ENCODE measurements around the gene ERMAP. TPM values are rescaled to one million over a fixed set of nuclear protein-coding genes. Genes with fewer than 3 reads are reported as not detected.

Gene ERMAP
- total and polyA plus RNA-seq, 2 of the 8 experiments (the other 6 are each of a cell fraction or from before 2014, with no cell fraction given), result 2.5 to 3.9 TPM

DNA sequence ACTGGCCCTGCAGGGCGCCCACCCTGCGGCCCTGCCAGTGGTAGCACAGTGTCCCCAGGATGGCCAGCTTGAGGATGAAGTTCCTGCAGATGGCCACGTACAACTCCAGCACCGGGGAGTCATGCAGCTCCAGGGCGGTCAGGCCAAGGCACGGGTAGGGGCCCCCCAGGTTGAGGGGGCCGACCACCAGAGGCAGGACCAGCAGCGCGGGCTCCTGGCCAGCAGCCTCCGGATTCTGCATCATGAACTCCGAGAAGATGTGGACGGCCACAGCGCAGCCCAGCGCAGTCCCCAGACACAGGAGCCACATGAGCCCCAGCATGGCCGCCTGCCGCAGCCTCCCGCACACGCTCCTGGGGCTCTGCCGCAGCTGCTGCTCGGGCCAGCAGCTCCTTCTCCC lies 70.4 kb downstream of the ERMAP start:
- FAIRE-seq, result no peak

More for the DNA sequence above, 70.4 kb downstream of the ERMAP start:
- POLR2A ChIA-PET (ENCODE audit: partially characterized antibody), result no interaction called here
- Histone ChIP-seq H4K8ac (ENCODE audit: extremely low read depth, insufficient read depth, low read length) (peak overlapping the region; percentile 51; the same call in 1 of the 2 replicates), H4K91ac (replicated peaks; ENCODE audit: insufficient read length, low read length) (no peak overlapping the region), H3K4me2 (ENCODE audit: insufficient read depth in 1 of 2, low read depth in 2 of 2, low read length in 2 of 2) (no peak overlapping the region), H3K79me1 (ENCODE audit: low read depth, low read length) (no peaks in the 10 kb centered on the region), H3K36me3 (ENCODE audit: control insufficient read depth in 2 of 4, insufficient read depth in 4 of 4, low read length in 3 of 4) (no peaks in the 10 kb centered on the region), H2BK20ac (ENCODE audit: low read length) (no peak overlapping the region), H3K4me1 (replicated peaks in 1 of 4; ENCODE audit: control insufficient read depth in 3 of 4, insufficient read depth in 4 of 4, low read length in 3 of 4) (no peaks in the 10 kb centered on the region; a peak in 1 of 7 replicates), H3K4ac (replicated peaks; ENCODE audit: insufficient read length, low read depth, low read length) (no peak overlapping the region), H3K23ac (ENCODE audit: insufficient read length) (no peak overlapping the region), H3K79me2 (ENCODE audit: control insufficient read depth in 1 of 2, insufficient read depth in 2 of 2, low read length in 2 of 2) (no peaks in the 10 kb centered on the region), H3K27me3 (replicated peaks in 1 of 4; ENCODE audit: control insufficient read depth in 3 of 4, extremely low read depth in 1 of 4, insufficient read depth in 3 of 4, low read length in 3 of 4) (no peaks in the 10 kb centered on the region), H4K20me1 (replicated peaks in 1 of 2; ENCODE audit: control insufficient read depth in 1 of 2, insufficient read depth in 2 of 2, low read length in 2 of 2) (no peaks in the 10 kb centered on the region), H4K5ac (ENCODE audit: insufficient read length, low read depth, low read length) (no peak overlapping the region), H2AK5ac (ENCODE audit: low read depth, low read length) (no peak overlapping the region), H2BK15ac (ENCODE audit: low read length) (no peak overlapping the region), H3K14ac (ENCODE audit: insufficient read length) (no peak overlapping the region), H3K9me3 (ENCODE audit: insufficient read depth in 2 of 2, low read depth in 1 of 2, low read length in 1 of 2) (no peaks in the 10 kb centered on the region), H3K27ac (ENCODE audit: low read depth, low read length) (no peak overlapping the region), H2BK120ac (replicated peaks; ENCODE audit: low read depth, low read length) (no peak overlapping the region), H2BK12ac (ENCODE audit: low read depth, low read length) (no peak overlapping the region), H3K23me2 (ENCODE audit: low read depth, low read length) (no peaks in the 10 kb centered on the region), H3K4me3 (ENCODE audit: extremely low read depth in 1 of 4, insufficient read depth in 2 of 4, low read depth in 3 of 4, low read length in 4 of 4) (no peak overlapping the region), H2BK5ac (ENCODE audit: low read depth, low read length) (no peak overlapping the region), H2AFZ (ENCODE audit: low read length) (no peak overlapping the region), H3K56ac (replicated peaks; ENCODE audit: insufficient read length, low read depth, low read length) (no peak overlapping the region), H3K18ac (ENCODE audit: extremely low read depth, low read length) (no peak overlapping the region), H3K9ac (replicated peaks in 1 of 4; ENCODE audit: extremely low read depth in 1 of 4, low read depth in 3 of 4, low read length in 3 of 4) (no peak overlapping the region)
- TF ChIP-seq HDAC2 (IDR thresholded peaks at IDR 0.05; ENCODE audit: borderline replicate concordance in 1 of 2, low read depth in 2 of 2, low read length in 2 of 2), result no peak
- no peak for TF ChIP-seq KDM4A (IDR thresholded peaks at IDR 0.05; ENCODE audit: low read depth, low read length, severe bottlenecking)
- TF ChIP-seq CBX8 (IDR thresholded peaks at IDR 0.05; ENCODE audit: borderline replicate concordance, low read depth, low read length), result no peak
- TF ChIP-seq SIX5 (IDR thresholded peaks at IDR 0.05; ENCODE audit: low read depth, low read length), result no peak
- 97% methylated on average over 17 of the region's 20 CpGs; no CpG with 5 or more reads in 1 of the 2 experiments for WGBS, 2 experiments (ENCODE audit: extremely low coverage in 1 of 2, insufficient coverage in 1 of 2, insufficient read length in 1 of 2, insufficient replicate concordance in 2 of 2, low coverage in 1 of 2, low lambda C conversion rate in 2 of 2, missing lambda C conversion rate in 1 of 2)
- CTCF ChIA-PET (ENCODE audit: partially characterized antibody), result interaction anchor here (0.8 to 2.2 kb wide), 4 partner anchors 25 to 109 kb away, joined by 3 to 8 read pairs (median 4); no protein-coding TSS in a partner anchor
- no peak for DNase-seq (ENCODE audit: low read depth in 1 of 2, low spot score in 2 of 2)

All from H1 (cell line).